CD4-positive, alpha-beta T cell (primary cell): ENCODE data around the gene CAMK4. TPM values are rescaled to one million over a fixed set of nuclear protein-coding genes. Genes with fewer than 3 reads are reported as not detected.

Experiments used
- ATAC-seq: fragments of 200-7000 bp; cut with Tn5 transposase; one replicate; pipeline ENCODE4 v1.10.0; 2022; ENCODE audit warnings: mild to moderate bottlenecking; ENCODE audit not compliant: poor library complexity
- CTCF ChIA-PET: fragments of 350-600 bp; sonication (Branson Sonifier 250); formaldehyde crosslinking; loops from one replicate; lab custom pipeline; 2021; ENCODE audit warnings: antibody characterized with exemption, inconsistent platforms; lab: Charles Lee
- POLR2A ChIA-PET: fragments of 350-600 bp; sonication (Branson Sonifier 250); formaldehyde crosslinking; loops from one replicate; lab custom pipeline; 2021; ENCODE audit warnings: antibody characterized with exemption, inconsistent platforms; lab: Charles Lee
- DNase-seq, 14 experiments: peaks; one replicate each; pipeline ENCODE4 v3.0.0-alpha.2; 2013 to 2020; ENCODE audit warnings: mixed read lengths in 2 of 14
- H3K27ac ChIP-seq, 2 donors: one replicate each; pipeline versions ENCODE4 v1.5.1 to v1.7.0; 2013; ENCODE audit warnings: low read length in 2 of 2, low read depth in 1 of 2, mild to moderate bottlenecking in 1 of 2
- H3K27me3 ChIP-seq, 2 experiments: 1 replicate in 1 of 2; 2 replicates in 1 of 2; pipeline versions ENCODE4 v1.6.1 to v1.7.0; 2013; ENCODE audit warnings: low read length in 2 of 2, control low read depth in 1 of 2, mild to moderate bottlenecking in 1 of 2, moderate library complexity in 1 of 2; ENCODE audit not compliant: insufficient read depth in 2 of 2, control insufficient read depth in 1 of 2
- H3K36me3 ChIP-seq: one replicate; pipeline ENCODE4 v1.6.1; 2013; ENCODE audit warnings: low read length, control low read depth; ENCODE audit not compliant: insufficient read depth
- H3K4me1 ChIP-seq: one replicate; pipeline ENCODE4 v1.6.1; 2013; ENCODE audit warnings: low read length, control low read depth; ENCODE audit not compliant: insufficient read depth
- H3K4me3 ChIP-seq: one replicate; pipeline ENCODE4 v1.5.1; 2013; ENCODE audit warnings: mild to moderate bottlenecking, low read length, moderate library complexity
- H3K9me3 ChIP-seq, 2 experiments: 1 replicate in 1 of 2; 2 replicates in 1 of 2; pipeline versions ENCODE4 v1.6.1 to v1.7.0; 2013; ENCODE audit warnings: low read length in 2 of 2, mild to moderate bottlenecking in 2 of 2, control low read depth in 1 of 2, moderate library complexity in 1 of 2; ENCODE audit not compliant: control insufficient read depth in 1 of 2, insufficient read depth in 1 of 2
- H3K27ac Mint-ChIP-seq: one replicate; pipeline ENCODE4 v1.8.0; 2020; ENCODE audit warnings: mixed read lengths
- H3K27me3 Mint-ChIP-seq: one replicate; pipeline ENCODE4 v1.8.0; 2021; ENCODE audit warnings: mixed read lengths
- H3K36me3 Mint-ChIP-seq: one replicate; pipeline ENCODE4 v1.8.0; 2021; ENCODE audit warnings: low read depth, mixed read lengths
- H3K4me1 Mint-ChIP-seq: one replicate; pipeline ENCODE4 v1.8.0; 2021; ENCODE audit warnings: low read depth, mixed read lengths
- H3K4me3 Mint-ChIP-seq: one replicate; pipeline ENCODE4 v1.8.0; 2020; ENCODE audit warnings: mild to moderate bottlenecking, mixed read lengths
- H3K9me3 Mint-ChIP-seq: one replicate; pipeline ENCODE4 v1.8.0; 2020; ENCODE audit warnings: mixed read lengths
- CTCF ChIP-seq: fragments of 200-600 bp; IDR thresholded peaks from one replicate; pipeline ENCODE4 v1.8.0; 2022; ENCODE audit warnings: antibody characterized with exemption, mild to moderate bottlenecking
- intact Hi-C, 2 experiments: fragments of 100-400 bp; cut with DNase I in 1 of 2; cut with micrococcal nuclease in 1 of 2; formaldehyde crosslinking; loops; one replicate each; pipeline versions ENCODE4 v1.15.1 to v1.9.0; 2023 to 2025; cut with DNase I, micrococcal nuclease
- total RNA-seq, 174 experiments: library from RNA in 2 of 174; stranded (reverse) in 2 of 174; gene quantifications; one replicate each; pipeline ENCODE4 v1.2.3 and lab custom pipeline; 2021 to 2026

The CAMK4 gene
- total RNA-seq, 2 experiments from 2014 or later: 202 to 225 TPM

DNA sequence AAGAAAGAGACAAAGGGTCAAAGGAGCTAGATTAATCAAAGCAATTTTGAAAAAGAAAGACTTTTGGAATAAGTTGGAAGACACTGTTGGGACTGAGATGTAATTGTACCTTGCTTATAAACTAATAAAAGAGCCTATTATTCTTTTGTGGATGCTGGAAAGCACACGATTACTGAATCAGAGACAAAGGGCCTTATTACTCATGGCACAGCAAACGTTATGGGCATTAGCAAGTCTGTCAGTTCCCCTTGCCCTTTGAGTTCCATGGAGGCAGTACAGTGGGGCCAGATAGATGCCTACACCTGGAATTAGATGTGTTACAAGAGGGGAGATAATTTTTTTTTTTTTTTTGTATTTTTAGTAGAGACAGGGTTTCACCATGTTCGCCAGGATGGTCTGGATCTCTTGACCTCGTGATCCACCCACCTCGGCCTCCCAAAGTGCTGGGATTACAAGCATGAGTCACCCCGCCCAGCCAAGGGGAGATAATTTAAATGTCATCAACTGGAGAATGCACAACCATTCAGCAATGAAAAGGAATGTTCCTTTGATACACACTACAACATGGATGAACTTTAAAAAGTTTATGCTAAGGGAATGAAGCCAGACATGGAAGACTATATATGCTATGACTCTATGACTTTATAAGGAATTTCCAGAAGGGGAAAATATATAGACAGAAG, 159.2 kb downstream of the CAMK4 start:
- no peaks in the 10 kb centered on the region for H3K27me3 ChIP-seq
- H3K4me1 Mint-ChIP-seq: peaks cover 31% of the 10 kb centered on the region
- H3K27me3 Mint-ChIP-seq: no peaks in the 10 kb centered on the region
- H3K9me3 Mint-ChIP-seq: no peaks in the 10 kb centered on the region
- no peak for TF ChIP-seq CTCF
- H3K4me3 ChIP-seq: no peak overlapping the region
- peaks cover 30% of the 10 kb centered on the region for H3K36me3 Mint-ChIP-seq
- intact Hi-C loops: loop anchor here in 1 of 2 experiments (10.0 kb wide), 1 partner anchor 229 kb away; no protein-coding TSS in a partner anchor
- CTCF ChIA-PET: no interaction called here
- POLR2A ChIA-PET: no interaction called here
- H3K36me3 ChIP-seq: peaks cover 47% of the 10 kb centered on the region
- no peaks in the 10 kb centered on the region for H3K4me1 ChIP-seq
- H3K4me3 Mint-ChIP-seq: no peak overlapping the region
- no peak for DNase-seq
- no peaks in the 10 kb centered on the region for H3K9me3 ChIP-seq
- H3K27ac ChIP-seq: no peak overlapping the region
- H3K27ac Mint-ChIP-seq: no peak overlapping the region
- ATAC-seq: no peak

DNA sequence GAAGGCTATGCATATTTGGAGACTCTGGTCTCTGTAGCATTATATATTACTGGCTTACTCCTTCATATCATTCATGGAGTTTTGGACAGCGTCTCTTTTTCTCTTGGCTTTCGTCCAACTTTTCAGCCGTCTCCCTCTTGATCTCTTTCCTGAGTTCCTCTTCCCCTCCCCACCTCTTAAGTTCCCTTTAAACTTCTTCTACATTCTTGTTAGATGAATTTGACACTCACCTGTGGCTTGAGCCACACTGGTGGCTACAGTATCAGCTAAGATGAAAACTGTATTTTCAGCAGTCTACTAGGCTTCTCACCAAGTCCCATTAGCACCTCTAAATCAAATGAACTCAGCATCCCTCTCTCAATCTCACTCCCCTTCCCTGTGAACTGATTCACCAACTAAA, 160.0 kb downstream of the CAMK4 start:
- no peaks in the 10 kb centered on the region for H3K4me1 ChIP-seq
- H3K27ac ChIP-seq: no peak overlapping the region
- no peaks in the 10 kb centered on the region for H3K9me3 ChIP-seq
- ChIA-PET CTCF (no interaction called here), POLR2A (no interaction called here)
- H3K27me3 Mint-ChIP-seq: no peaks in the 10 kb centered on the region
- peaks cover 38% of the 10 kb centered on the region for H3K4me1 Mint-ChIP-seq
- peaks cover 30% of the 10 kb centered on the region for H3K36me3 Mint-ChIP-seq
- DNase-seq (no peak), ATAC-seq (no peak)
- peaks cover 48% of the 10 kb centered on the region for H3K36me3 ChIP-seq
- no peaks in the 10 kb centered on the region for H3K27me3 ChIP-seq
- H3K27ac Mint-ChIP-seq: no peak overlapping the region
- H3K4me3 Mint-ChIP-seq: no peak overlapping the region
- intact Hi-C loops: loop anchor here in 1 of 2 experiments (10.0 kb wide), 1 partner anchor 229 kb away; no protein-coding TSS in a partner anchor
- no peaks in the 10 kb centered on the region for H3K9me3 Mint-ChIP-seq
- no peak for TF ChIP-seq CTCF
- H3K4me3 ChIP-seq: no peak overlapping the region

- CTCF ChIA-PET: no interaction called here
Observed at GRCh38 chr5:111385051-111385450, 160.9 kb downstream of the CAMK4 start.

More at GRCh38 chr5:111385051-111385450, 160.9 kb downstream of the CAMK4 start:
- Mint-ChIP-seq H3K27ac (no peak overlapping the region), H3K36me3 (peaks cover 22% of the 10 kb centered on the region), H3K4me1 (peaks cover 38% of the 10 kb centered on the region), H3K27me3 (no peaks in the 10 kb centered on the region), H3K9me3 (no peaks in the 10 kb centered on the region), H3K4me3 (no peak overlapping the region)
- ATAC-seq (no peak), DNase-seq (no peak)
- intact Hi-C loops: loop anchor here in 1 of 2 experiments (10.0 kb wide), 1 partner anchor 230 kb away; no protein-coding TSS in a partner anchor
- no peaks in the 10 kb centered on the region for H3K27me3 ChIP-seq
- no peaks in the 10 kb centered on the region for H3K4me1 ChIP-seq
- POLR2A ChIA-PET: no interaction called here
- peaks cover 56% of the 10 kb centered on the region for H3K36me3 ChIP-seq
- no peak overlapping the region for H3K27ac ChIP-seq
- TF ChIP-seq CTCF: no peak
- no peak overlapping the region for H3K4me3 ChIP-seq
- H3K9me3 ChIP-seq: no peaks in the 10 kb centered on the region
